Transverse colon (tissue), 4 donors: ENCODE data around the gene TMEM132D. TPM values are rescaled to one million over a fixed set of nuclear protein-coding genes. Genes with fewer than 3 reads are reported as not detected.

Experiments
- DNase-seq: peaks from one replicate; pipeline ENCODE4 v3.0.0-alpha.2; 2019
- H3K27ac ChIP-seq, 4 donors: fragments of 200-600 bp; sonication (generic); 2 replicates each; pipeline ENCODE4 v1.5.1; 2016 to 2018; ENCODE audit warnings: inconsistent platforms in 4 of 4
- H3K27me3 ChIP-seq: fragments of 200-600 bp; sonication (generic); 2 replicates; pipeline ENCODE4 v1.5.1; 2017; ENCODE audit warnings: inconsistent platforms
- H3K36me3 ChIP-seq, 4 donors: fragments of 200-600 bp; sonication (generic); 2 replicates each; pipeline ENCODE4 v1.5.1; 2017 to 2019; ENCODE audit warnings: inconsistent platforms in 4 of 4
- H3K4me1 ChIP-seq, 4 donors: fragments of 200-600 bp; sonication (generic); 2 replicates each; pipeline ENCODE4 v1.5.1; 2017 to 2020; ENCODE audit warnings: inconsistent platforms in 4 of 4
- H3K4me3 ChIP-seq, 4 donors: fragments of 200-600 bp; sonication (generic); 1 replicate in 1 of 4; 2 replicates in 3 of 4; pipeline versions ENCODE4 v1.5.1 to v1.6.1; 2017 to 2019; ENCODE audit warnings: inconsistent platforms in 4 of 4
- H3K9me3 ChIP-seq, 2 donors: fragments of 200-600 bp; sonication (generic); 2 replicates each; pipeline ENCODE4 v1.5.1; 2017 to 2019; ENCODE audit warnings: inconsistent platforms in 2 of 2
- CTCF ChIP-seq, 5 experiments: fragments of 200-600 bp in 3 of 5; fragments of 450-650 bp in 2 of 5; sonication (generic) in 3 of 5; IDR thresholded peaks; 1 replicate in 2 of 5; 2 replicates in 3 of 5; pipeline ENCODE4 v1.5.1; 2016 to 2017; ENCODE audit warnings: antibody characterized with exemption in 5 of 5, inconsistent platforms in 3 of 5, mild to moderate bottlenecking in 2 of 5, moderate library complexity in 1 of 5
- EP300 ChIP-seq: sonication (generic); formaldehyde crosslinking; IDR thresholded peaks from one replicate; pipeline ENCODE4 v1.6.1; 2017; ENCODE audit warnings: antibody characterized with exemption, low read depth
- POLR2A ChIP-seq: fragments of 450-650 bp; IDR thresholded peaks from one replicate; pipeline ENCODE4 v1.6.1; 2016; ENCODE audit warnings: antibody characterized with exemption, mild to moderate bottlenecking, moderate library complexity
- POLR2AphosphoS5 ChIP-seq, 3 donors: sonication (generic); formaldehyde crosslinking; IDR thresholded peaks; one replicate each; pipeline ENCODE4 v1.6.1; 2016; ENCODE audit warnings: antibody characterized with exemption in 3 of 3
- WGBS, 2 donors: methylation state at CpG; one replicate each; pipeline ENCODE4 v1.1.5; 2018; ENCODE audit warnings: low coverage in 1 of 2; 5-methylcytosine and 5-hydroxymethylcytosine counted together
- in situ Hi-C, 4 donors: fragments of 200-750 bp; cut with MboI; loops; one replicate each; pipeline versions ENCODE4 v1.15.0 to v1.15.1; 2017; ENCODE audit warnings: low sequenced_read_pairs in 3 of 4, low pct_ligation_motif_present in 1 of 4, low pct_unique_long_range_greater_than_20kb in 1 of 4
- intact Hi-C: fragments of 100-400 bp; cut with DNase I; formaldehyde crosslinking; loops from one replicate; pipeline ENCODE4 v1.15.1; 2023; ENCODE audit warnings: low total_unique reads
- total RNA-seq, 4 donors: library from RNA; depleted of rRNA; stranded (reverse); fragments of >200 nt; gene quantifications; one replicate each; pipeline ENCODE4 v1.1.0, GENCODE V29; 2016

The TMEM132D gene
- total RNA-seq, 4 donors from 2014 or later, result 0.48 to 0.55 TPM; not detected in 2

- Histone ChIP-seq H3K27ac (no peak overlapping the region), H3K9me3 (no peaks in the 10 kb centered on the region), H3K4me3 (no peak overlapping the region), H3K36me3 (no peaks in the 10 kb centered on the region), H3K27me3 (no peaks in the 10 kb centered on the region), H3K4me1 (no peaks in the 10 kb centered on the region)
- DNase-seq, result no peak
- in situ Hi-C loops (no loop called here), intact Hi-C loops (no loop called here)
- TF ChIP-seq POLR2A (no peak), POLR2AphosphoS5 (IDR thresholded peaks at IDR 0.05) (no peak), CTCF (IDR thresholded peaks at IDR 0.05) (no peak)
- 82% methylated on average over 5 of the region's 5 CpGs; no CpG with 5 or more reads in 1 of the 2 donors for WGBS, 2 donors
Measured at GRCh38 chr12:129566800-129567199, 337.0 kb downstream of the TMEM132D start.

- H3K9me3 ChIP-seq, result no peaks in the 10 kb centered on the region
- H3K4me3 ChIP-seq, result no peak overlapping the region
- intact Hi-C loops (no loop called here), in situ Hi-C loops (no loop called here)
- no peak overlapping the region for H3K27ac ChIP-seq
- WGBS, 2 donors, result 67 to 72% methylated on average over 2 of the region's 2 CpGs
- no peak for DNase-seq
- H3K27me3 ChIP-seq, result no peaks in the 10 kb centered on the region
- no peak for TF ChIP-seq EP300
- no peak for TF ChIP-seq POLR2AphosphoS5 (IDR thresholded peaks at IDR 0.05)
- no peak for TF ChIP-seq CTCF (IDR thresholded peaks at IDR 0.05)
- no peak for TF ChIP-seq POLR2A
- H3K4me1 ChIP-seq, result no peaks in the 10 kb centered on the region
- no peaks in the 10 kb centered on the region for H3K36me3 ChIP-seq
Measured at GRCh38 chr12:129564768-129565167, 339.1 kb downstream of the TMEM132D start.

DNA sequence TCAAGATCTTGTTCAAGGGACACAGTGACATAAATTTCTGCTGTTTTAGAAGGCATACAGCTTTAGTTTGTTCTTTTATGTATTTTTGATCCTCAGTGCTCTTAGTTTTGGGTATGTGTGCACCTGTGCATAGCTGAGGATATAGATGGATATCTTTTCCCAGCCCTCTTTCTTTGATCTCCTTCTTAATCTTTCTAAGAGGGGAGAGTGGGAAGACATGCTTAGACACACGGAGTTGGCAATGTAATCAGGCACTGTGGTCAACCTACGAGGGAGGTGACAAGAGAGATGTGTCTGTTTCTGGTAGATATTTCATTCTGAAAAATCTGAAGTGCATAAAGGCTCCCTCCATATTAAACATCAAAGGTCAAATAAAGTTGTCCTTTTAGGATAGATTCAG is 340.6 kb downstream of the TMEM132D start:
- intact Hi-C loops, result no loop called here
- WGBS, 2 donors, result 68 to 70% methylated on average over 2 of the region's 2 CpGs

GRCh38 chr12:129561304-129561703 is 342.5 kb downstream of the TMEM132D start:
- DNase-seq, result no peak
- Histone ChIP-seq H3K27ac (no peak overlapping the region), H3K27me3 (no peaks in the 10 kb centered on the region), H3K4me1 (no peaks in the 10 kb centered on the region), H3K36me3 (no peaks in the 10 kb centered on the region), H3K4me3 (no peak overlapping the region), H3K9me3 (no peaks in the 10 kb centered on the region)
- intact Hi-C loops, result no loop called here
- 71 to 72% methylated on average over 1 to 2 of the region's 2 CpGs for WGBS, 2 donors
- in situ Hi-C loops, result no loop called here
- TF ChIP-seq CTCF (IDR thresholded peaks at IDR 0.05), result no peak
- TF ChIP-seq EP300, result no peak
- no peak for TF ChIP-seq POLR2AphosphoS5 (IDR thresholded peaks at IDR 0.05)
- no peak for TF ChIP-seq POLR2A

More for the DNA sequence above, 340.6 kb downstream of the TMEM132D start:
- in situ Hi-C loops, result no loop called here
- DNase-seq, result no peak
- no peak overlapping the region for H3K27ac ChIP-seq
- no peaks in the 10 kb centered on the region for H3K9me3 ChIP-seq
- no peaks in the 10 kb centered on the region for H3K36me3 ChIP-seq
- H3K4me1 ChIP-seq, result no peaks in the 10 kb centered on the region
- H3K4me3 ChIP-seq, result no peak overlapping the region
- H3K27me3 ChIP-seq, result no peaks in the 10 kb centered on the region
- TF ChIP-seq POLR2AphosphoS5 (IDR thresholded peaks at IDR 0.05) (no peak), CTCF (IDR thresholded peaks at IDR 0.05) (no peak), POLR2A (no peak), EP300 (no peak)
